HEK293T (cell line): ENCODE data around the gene KSR2.

ENCODE experiments used
- FOXA1 ChIP-seq: fragments of 450-650 bp; IDR thresholded peaks from 2 replicates; pipeline ENCODE4 v1.6.1; 2016; ENCODE audit warnings: mild to moderate bottlenecking
- PKNOX1 ChIP-seq: fragments of 450-650 bp; IDR thresholded peaks from 2 replicates; pipeline ENCODE4 v1.6.1; 2016
- ZNF384 ChIP-seq: fragments of 450-650 bp; IDR thresholded peaks from 2 replicates; pipeline ENCODE4 v1.6.1; 2016

DNA sequence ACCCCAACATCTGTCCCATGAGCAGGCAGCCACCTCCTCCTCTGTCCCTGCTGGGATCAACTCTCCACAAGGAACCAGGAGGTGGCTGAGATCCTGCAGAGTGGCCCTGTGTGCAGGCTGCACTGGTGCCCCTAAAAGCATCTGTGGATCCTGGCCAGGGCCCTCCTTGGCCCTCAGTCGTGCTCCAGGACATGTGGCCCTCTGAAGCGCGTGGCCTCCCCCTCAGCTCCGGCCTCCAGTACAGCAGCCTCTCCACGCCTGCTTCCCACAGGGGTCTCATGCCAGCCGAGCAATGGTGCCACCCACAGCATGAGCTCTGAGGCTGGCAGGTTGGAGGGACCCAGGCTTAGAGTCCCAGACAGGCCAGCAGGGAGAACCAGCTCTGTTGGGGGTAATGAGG is 530.0 kb downstream of the KSR2 start:
- TF ChIP-seq ZNF384 (no peak), FOXA1 (no peak), PKNOX1 (no peak)
